ENCODE results near the gene MCC.

DNA sequence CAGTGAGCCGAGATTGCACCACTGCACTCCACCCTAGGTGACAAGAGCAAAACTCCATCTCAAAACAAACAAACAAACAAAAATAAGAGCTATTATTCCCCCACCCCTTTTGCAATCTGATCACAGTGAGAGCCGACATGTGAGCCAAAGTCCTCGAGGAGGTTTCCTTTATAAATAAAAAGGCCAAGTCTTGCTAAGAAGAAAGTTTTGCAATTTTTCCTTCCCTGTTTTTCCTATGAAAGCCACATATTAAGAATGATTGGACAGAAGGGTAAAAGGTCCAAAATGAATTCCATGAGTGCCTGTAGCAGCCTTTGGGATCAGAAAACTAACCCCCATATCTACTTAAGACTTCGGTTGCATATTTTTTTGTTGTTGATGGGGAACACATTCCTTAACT, 233.1 kb downstream of the MCC start:
- TF ChIP-seq TAF1 (IDR thresholded peaks at IDR 0.05; ENCODE audit: low read depth, low read length): no peak
- no peak for TF ChIP-seq POLR2A (IDR thresholded peaks at IDR 0.05; ENCODE audit: low read depth, low read length)
- TF ChIP-seq POLR2AphosphoS5 (IDR thresholded peaks at IDR 0.05; ENCODE audit: low read depth, low read length): no peak
- no peak for TF ChIP-seq POU2F2 (IDR thresholded peaks at IDR 0.05; ENCODE audit: low read depth, low read length)
- TF ChIP-seq PAX5 (IDR thresholded peaks at IDR 0.05; ENCODE audit: insufficient read depth, low read length, severe bottlenecking): no peak
- TF ChIP-seq SPI1 (IDR thresholded peaks at IDR 0.05; ENCODE audit: low read depth, low read length): no peak

Measured in GM12891 (cell line).